ENCODE data around the gene EBF3.

GRCh38 chr10:129973674-129974059, 9.6 kb upstream of the EBF3 start:
- TF ChIP-seq, protein P1, sequence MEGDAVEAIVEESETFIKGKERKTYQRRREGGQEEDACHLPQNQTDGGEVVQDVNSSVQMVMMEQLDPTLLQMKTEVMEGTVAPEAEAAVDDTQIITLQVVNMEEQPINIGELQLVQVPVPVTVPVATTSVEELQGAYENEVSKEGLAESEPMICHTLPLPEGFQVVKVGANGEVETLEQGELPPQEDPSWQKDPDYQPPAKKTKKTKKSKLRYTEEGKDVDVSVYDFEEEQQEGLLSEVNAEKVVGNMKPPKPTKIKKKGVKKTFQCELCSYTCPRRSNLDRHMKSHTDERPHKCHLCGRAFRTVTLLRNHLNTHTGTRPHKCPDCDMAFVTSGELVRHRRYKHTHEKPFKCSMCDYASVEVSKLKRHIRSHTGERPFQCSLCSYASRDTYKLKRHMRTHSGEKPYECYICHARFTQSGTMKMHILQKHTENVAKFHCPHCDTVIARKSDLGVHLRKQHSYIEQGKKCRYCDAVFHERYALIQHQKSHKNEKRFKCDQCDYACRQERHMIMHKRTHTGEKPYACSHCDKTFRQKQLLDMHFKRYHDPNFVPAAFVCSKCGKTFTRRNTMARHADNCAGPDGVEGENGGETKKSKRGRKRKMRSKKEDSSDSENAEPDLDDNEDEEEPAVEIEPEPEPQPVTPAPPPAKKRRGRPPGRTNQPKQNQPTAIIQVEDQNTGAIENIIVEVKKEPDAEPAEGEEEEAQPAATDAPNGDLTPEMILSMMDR (IDR thresholded peaks at IDR 0.05) = no peak
- no peak for TF ChIP-seq POLR2A (IDR thresholded peaks at IDR 0.05)
